Spleen (tissue), 11 donors: ENCODE measurements around the gene CORIN. TPM values are rescaled to one million over a fixed set of nuclear protein-coding genes. Genes with fewer than 3 reads are reported as not detected.

Experiments used
- DNase-seq: peaks from one replicate; pipeline ENCODE4 v3.0.0-alpha.2; 2020
- H3K27ac ChIP-seq, 8 donors: fragments of 200-600 bp; sonication (generic) in 7 of 8; 1 replicate in 4 of 8; 2 replicates in 4 of 8; pipeline versions ENCODE4 v1.5.0 to v1.8.0; 2016 to 2021; ENCODE audit warnings: inconsistent platforms in 4 of 8, mild to moderate bottlenecking in 4 of 8, moderate library complexity in 1 of 8
- H3K27me3 ChIP-seq, 7 donors: fragments of 200-600 bp; sonication (generic) in 6 of 7; replicated peaks in 1 of 7; 1 replicate in 4 of 7; 2 replicates in 3 of 7; pipeline versions ENCODE4 v1.5.0 to v1.8.0; 2016 to 2021; ENCODE audit warnings: inconsistent platforms in 3 of 7, mild to moderate bottlenecking in 1 of 7
- H3K36me3 ChIP-seq, 6 donors: fragments of 200-600 bp; sonication (generic) in 5 of 6; 1 replicate in 4 of 6; 2 replicates in 2 of 6; pipeline versions ENCODE4 v1.5.0 to v1.8.0; 2016 to 2021; ENCODE audit warnings: inconsistent platforms in 2 of 6
- H3K4me1 ChIP-seq, 6 donors: fragments of 200-600 bp; sonication (generic) in 5 of 6; 1 replicate in 3 of 6; 2 replicates in 3 of 6; pipeline versions ENCODE4 v1.5.0 to v1.8.0; 2016 to 2021; ENCODE audit warnings: inconsistent platforms in 3 of 6
- H3K4me3 ChIP-seq, 8 donors: fragments of 200-600 bp; sonication (generic) in 7 of 8; 1 replicate in 4 of 8; 2 replicates in 4 of 8; pipeline versions ENCODE4 v1.5.0 to v1.8.0; 2016 to 2021; ENCODE audit warnings: inconsistent platforms in 4 of 8, mild to moderate bottlenecking in 4 of 8, moderate library complexity in 2 of 8
- H3K9me3 ChIP-seq, 8 donors: fragments of 200-600 bp; sonication (generic) in 7 of 8; 1 replicate in 4 of 8; 2 replicates in 4 of 8; pipeline versions ENCODE4 v1.5.0 to v1.8.0; 2016 to 2021; ENCODE audit warnings: inconsistent platforms in 4 of 8
- CTCF ChIP-seq, 11 experiments: fragments of 200-600 bp in 7 of 11; fragments of 450-650 bp in 4 of 11; sonication (generic) in 4 of 11; IDR thresholded peaks in 8 of 11; conservative IDR thresholded peaks in 3 of 11; 1 replicate in 7 of 11; 2 replicates in 4 of 11; pipeline versions ENCODE4 v1.4.0 to v1.8.0; 2016 to 2021; ENCODE audit warnings: antibody characterized with exemption in 11 of 11, inconsistent platforms in 4 of 11, mild to moderate bottlenecking in 1 of 11
- POLR2A ChIP-seq, 3 donors: fragments of 450-650 bp; IDR thresholded peaks; one replicate each; pipeline ENCODE4 v1.5.1; 2017; ENCODE audit warnings: antibody characterized with exemption in 3 of 3, mild to moderate bottlenecking in 1 of 3
- POLR2AphosphoS5 ChIP-seq, 3 donors: sonication (generic); formaldehyde crosslinking; IDR thresholded peaks; one replicate each; pipeline ENCODE4 v1.5.1; 2017; ENCODE audit warnings: antibody characterized with exemption in 3 of 3
- WGBS, 5 donors: extraction: QIAGEN DNeasy Blood & Tissue Kit in 3 of 5; methylation state at CpG; one replicate each; pipeline versions ENCODE4 v1.1.5 to v1.1.7; 2013 to 2018; 5-methylcytosine and 5-hydroxymethylcytosine counted together
- intact Hi-C: fragments of 100-400 bp; cut with DNase I; formaldehyde crosslinking; loops from one replicate; pipeline ENCODE4 v1.15.0; 2023; ENCODE audit warnings: low total_unique reads
- polyA plus RNA-seq, 3 donors: library from polyadenylated mRNA; stranded (reverse); fragments of 200-250 nt; gene quantifications; one replicate each; pipeline ENCODE4 v1.2.1, GENCODE V29; 2013
- total RNA-seq, 7 donors: library from RNA; depleted of rRNA in 3 of 7; stranded (reverse); fragments of >200 nt in 3 of 7; fragmentation: NEBNext Ultra II Directional in 4 of 7; extraction: Animal tissue kit (Norgen Biotek cat#: 25700) in 4 of 7; gene quantifications; one replicate each; pipeline versions ENCODE4 v1.1.0 to v1.2.1, GENCODE V29; 2016 to 2021
- donor health status: healthy with polysubstance abuse.
- donor health status: DM: no; HTN: no; CAD: no; lungs with moderate emphysema.
- donor health status: DM: no; HTN: no; CAD: no.
- donor health status: Bipolar disorder and iron deficiency.
- donor health status: healthy.
- donor health status: DM: no; HTN: no; CAD: no.
- donor health status: DM: yes; HTN: yes; CAD: no.

Gene CORIN
- total and polyA plus RNA-seq, 10 donors, result 0.23 to 12.3 (median 0.85) TPM

- no peak overlapping the region for H3K4me3 ChIP-seq
- 82 to 92% (median 85%) methylated on average over 2 of the region's 2 CpGs for WGBS, 5 donors
- TF ChIP-seq POLR2A (IDR thresholded peaks at IDR 0.05) (no peak), POLR2AphosphoS5 (IDR thresholded peaks at IDR 0.05) (no peak), CTCF (IDR thresholded peaks at IDR 0.05 in 8 of 11, conservative IDR thresholded peaks at IDR 0.05 in 3 of 11) (no peak)
- H3K27me3 ChIP-seq, result peaks cover 0 to 7% (median 0%) of the 10 kb centered on the region in 7 donors
- intact Hi-C loops, result no loop called here
- no peak for DNase-seq
- H3K27ac ChIP-seq, result no peak overlapping the region
- no peaks in the 10 kb centered on the region for H3K4me1 ChIP-seq
- H3K36me3 ChIP-seq, result no peaks in the 10 kb centered on the region
- H3K9me3 ChIP-seq, result no peaks in the 10 kb centered on the region
Observed at GRCh38 chr4:47788126-47788525, 49.7 kb downstream of the CORIN start.

- Histone ChIP-seq H3K9me3 (no peaks in the 10 kb centered on the region), H3K4me1 (no peaks in the 10 kb centered on the region), H3K27ac (no peak overlapping the region), H3K36me3 (no peaks in the 10 kb centered on the region), H3K27me3 (peaks cover 0 to 10% (median 0%) of the 10 kb centered on the region in 7 donors), H3K4me3 (no peak overlapping the region)
- 44 to 65% (median 55%) methylated on average over 4 of the region's 4 CpGs for WGBS, 5 donors
- no peak for DNase-seq
- no peak for TF ChIP-seq CTCF (IDR thresholded peaks at IDR 0.05 in 8 of 11, conservative IDR thresholded peaks at IDR 0.05 in 3 of 11)
- no peak for TF ChIP-seq POLR2A (IDR thresholded peaks at IDR 0.05)
- no peak for TF ChIP-seq POLR2AphosphoS5 (IDR thresholded peaks at IDR 0.05)
- intact Hi-C loops, result no loop called here
Observed at GRCh38 chr4:47786958-47787370, 50.9 kb downstream of the CORIN start.

- no peak overlapping the region for H3K27ac ChIP-seq
- no peaks in the 10 kb centered on the region for H3K36me3 ChIP-seq
- intact Hi-C loops, result no loop called here
- no peak overlapping the region for H3K4me3 ChIP-seq
- no peak for TF ChIP-seq POLR2A (IDR thresholded peaks at IDR 0.05)
- TF ChIP-seq POLR2AphosphoS5 (IDR thresholded peaks at IDR 0.05), result no peak
- no peak for TF ChIP-seq CTCF (IDR thresholded peaks at IDR 0.05 in 8 of 11, conservative IDR thresholded peaks at IDR 0.05 in 3 of 11)
- no peaks in the 10 kb centered on the region for H3K4me1 ChIP-seq
- WGBS, 5 donors, result 72 to 90% (median 80%) methylated on average over 3 of the region's 3 CpGs
- H3K27me3 ChIP-seq, result peaks cover 0 to 24% (median 0%) of the 10 kb centered on the region in 7 donors
- no peak for DNase-seq
- H3K9me3 ChIP-seq, result peaks cover 0 to 12% (median 3%) of the 10 kb centered on the region in 8 donors
Observed at GRCh38 chr4:47785153-47785552, 52.7 kb downstream of the CORIN start.

- DNase-seq, result no peak
- Histone ChIP-seq H3K27ac (no peak overlapping the region), H3K4me3 (no peak overlapping the region), H3K36me3 (no peaks in the 10 kb centered on the region), H3K9me3 (peaks cover 0 to 12% (median 3%) of the 10 kb centered on the region in 8 donors), H3K27me3 (peaks cover 0 to 32% (median 0%) of the 10 kb centered on the region in 7 donors), H3K4me1 (no peaks in the 10 kb centered on the region)
- intact Hi-C loops, result no loop called here
- no peak for TF ChIP-seq POLR2AphosphoS5 (IDR thresholded peaks at IDR 0.05)
- TF ChIP-seq POLR2A (IDR thresholded peaks at IDR 0.05), result no peak
- no peak for TF ChIP-seq CTCF (IDR thresholded peaks at IDR 0.05 in 8 of 11, conservative IDR thresholded peaks at IDR 0.05 in 3 of 11)
Observed at GRCh38 chr4:47784222-47784621, 53.6 kb downstream of the CORIN start.
